Panc1 (cell line): ENCODE results near the gene NPRL2. TPM values are rescaled to one million over a fixed set of nuclear protein-coding genes. Genes with fewer than 3 reads are reported as not detected.

ENCODE experiments used
- ATAC-seq: fragments of 200-7000 bp; cut with Tn5 transposase; 2 replicates; pipeline ENCODE4 v1.9.1; 2020; ENCODE audit warnings: mild to moderate bottlenecking, moderate library complexity
- BruUV-seq: library from RNA; stranded (reverse); fragments of 400-500 nt; replicated peaks from 2 replicates; lab custom pipeline; 2021; lab: Mats Ljungman, UMichigan
- CTCF ChIA-PET: fragments of 300-600 bp; sonication (Branson Sonifier 250); formaldehyde crosslinking; loops from one replicate; lab custom pipeline; 2022; ENCODE audit warnings: antibody characterized with exemption; lab: Charles Lee
- POLR2A ChIA-PET: fragments of 300-600 bp; sonication (Branson Sonifier 250); formaldehyde crosslinking; loops from one replicate; lab custom pipeline; 2022; ENCODE audit warnings: antibody characterized with exemption; lab: Charles Lee
- DNase-seq: peaks from one replicate; pipeline ENCODE4 v3.0.0-alpha.2; 2010; ENCODE audit warnings: low read depth, low spot score
- H3K27ac ChIP-seq: 2 replicates; pipeline ENCODE4 v1.5.1; 2011; ENCODE audit warnings: mild to moderate bottlenecking, low read length, inconsistent platforms
- H3K27me3 ChIP-seq: fragments of 200-500 bp; sonication (Bioruptor generic); 2 replicates; pipeline ENCODE4 v1.6.0; 2014; ENCODE audit warnings: low read length, inconsistent platforms; ENCODE audit not compliant: control insufficient read depth, insufficient read depth
- H3K36me3 ChIP-seq: fragments of 200-500 bp; sonication (Bioruptor generic); 2 replicates; pipeline ENCODE4 v1.5.1; 2014; ENCODE audit warnings: inconsistent platforms, mild to moderate bottlenecking, low read length, moderate library complexity; ENCODE audit not compliant: control insufficient read depth, insufficient read depth
- H3K4me1 ChIP-seq: 2 replicates; pipeline ENCODE4 v1.5.1; 2011; ENCODE audit warnings: inconsistent platforms, mild to moderate bottlenecking, low read length, moderate library complexity; ENCODE audit not compliant: control insufficient read depth, insufficient read depth
- H3K4me3 ChIP-seq, 2 experiments: 2 replicates each; pipeline ENCODE4 v1.5.1; 2011 to 2012; ENCODE audit warnings: low read depth in 2 of 2, low read length in 2 of 2, mild to moderate bottlenecking in 2 of 2, inconsistent platforms in 1 of 2, moderate library complexity in 1 of 2
- H3K9me3 ChIP-seq: fragments of 200-500 bp; sonication (Bioruptor generic); 2 replicates; pipeline ENCODE4 v1.5.1; 2014; ENCODE audit warnings: low read depth, mild to moderate bottlenecking, inconsistent platforms, low read length, moderate library complexity; ENCODE audit not compliant: control insufficient read depth, insufficient read depth
- CTCF ChIP-seq: fragments of 450-650 bp; IDR thresholded peaks from 2 replicates; pipeline ENCODE4 v1.5.1; 2017; ENCODE audit warnings: mild to moderate bottlenecking
- POLR2AphosphoS5 ChIP-seq: IDR thresholded peaks from 2 replicates; pipeline ENCODE4 v1.6.1; 2012; ENCODE audit warnings: mild to moderate bottlenecking, low read depth, low read length, moderate library complexity
- REST ChIP-seq, 2 experiments: IDR thresholded peaks; 2 replicates each; pipeline ENCODE4 v1.6.1; 2011 to 2012; ENCODE audit warnings: low read depth in 2 of 2, control low read depth in 1 of 2, low read length in 1 of 2, mild to moderate bottlenecking in 1 of 2, moderate library complexity in 1 of 2; ENCODE audit not compliant: insufficient read depth in 1 of 2
- SIN3A ChIP-seq: IDR thresholded peaks from 2 replicates; pipeline ENCODE4 v1.6.1; 2012; ENCODE audit warnings: low read depth, mild to moderate bottlenecking, low read length, moderate library complexity, borderline replicate concordance; ENCODE audit not compliant: insufficient read depth
- TCF7L2 ChIP-seq: IDR thresholded peaks from 2 replicates; pipeline ENCODE4 v1.6.1; 2011; ENCODE audit warnings: mild to moderate bottlenecking, low read depth, low read length, inconsistent platforms
- in situ Hi-C: cut with HindIII; loops from 2 replicates; pipeline ENCODE4 v1.10.0; 2016; ENCODE audit warnings: low sequenced_read_pairs, low pct_unique_long_range_greater_than_20kb
- intact Hi-C: fragments of 100-400 bp; cut with micrococcal nuclease; formaldehyde crosslinking; loops from one replicate; pipeline ENCODE4 v1.10.0; 2022; ENCODE audit not compliant: unreplicated experiment
- total RNA-seq: library from RNA; stranded (reverse); gene quantifications from one replicate; pipeline ENCODE4 v1.2.1, GENCODE V29; 2021; ENCODE audit not compliant: unreplicated experiment

Gene NPRL2
- total RNA-seq, 1 experiment from 2014 or later: 14.6 TPM

- no peak for TF ChIP-seq TCF7L2
- TF ChIP-seq REST (IDR thresholded peaks at IDR 0.05; ENCODE audit: insufficient read depth in 1 of 2, low read depth in 2 of 2, low read length in 1 of 2): no peak
- TF ChIP-seq POLR2AphosphoS5: no peak
- no peak for TF ChIP-seq CTCF
- no peak for TF ChIP-seq SIN3A
- Histone ChIP-seq H3K4me1 (peaks cover 27% of the 10 kb centered on the region), H3K27me3 (no peaks in the 10 kb centered on the region), H3K4me3 (no peak overlapping the region), H3K36me3 (peaks cover 8% of the 10 kb centered on the region), H3K27ac (no peak overlapping the region), H3K9me3 (no peaks in the 10 kb centered on the region)
- in situ Hi-C loops: no loop called here
- no TSS peak for BruUV-seq
- ATAC-seq (no peak), DNase-seq (no peak)
- CTCF ChIA-PET: no interaction called here
- POLR2A ChIA-PET: no interaction called here
- intact Hi-C loops: no loop called here
Observed at GRCh38 chr3:50325497-50326181, 24.9 kb downstream of the NPRL2 start.

GRCh38 chr3:50325113-50325480 lies 25.5 kb downstream of the NPRL2 start:
- in situ Hi-C loops (no loop called here), intact Hi-C loops (no loop called here)
- BruUV-seq: no TSS peak
- ChIA-PET POLR2A (no interaction called here), CTCF (interaction anchor here (0.6 to 1.1 kb wide), 3 partner anchors 26 to 191 kb away, joined by 3 to 4 read pairs (median 3); partner anchors contain the start of genes HYAL3 and NAA80)
- Histone ChIP-seq H3K4me1 (peaks cover 31% of the 10 kb centered on the region), H3K36me3 (peaks cover 5% of the 10 kb centered on the region; the same call in 1 of the 2 replicates), H3K4me3 (no peak overlapping the region), H3K27me3 (no peaks in the 10 kb centered on the region), H3K27ac (no peak overlapping the region), H3K9me3 (no peaks in the 10 kb centered on the region)
- ATAC-seq: no peak
- TF ChIP-seq SIN3A (no peak), REST (IDR thresholded peaks at IDR 0.05; ENCODE audit: insufficient read depth in 1 of 2, low read depth in 2 of 2, low read length in 1 of 2) (no peak), POLR2AphosphoS5 (no peak)
- DNase-seq: no peak
